DMS153 (cell line): ENCODE measurements around the gene TXNRD3.
"Not testable (repeated sequence)": the region's sequence is repeated elsewhere in the genome, so short reads cannot be mapped to it uniquely, and the experiment has no call there.

Source experiments
- DNase-seq: peaks from one replicate; lab custom pipeline; 2025; lab: John Stamatoyannopoulos, UW

Gene TXNRD3

GRCh38 chr3:126646674-126647073 is 8.2 kb downstream of the TXNRD3 start:
- DNase-seq = no peak

- DNase-seq = no peak
Observed at GRCh38 chr3:126644615-126645014, 10.3 kb downstream of the TXNRD3 start.

GRCh38 chr3:126638790-126639189 is 16.1 kb downstream of the TXNRD3 start:
- DNase-seq = no peak

- no peak for DNase-seq
Observed at GRCh38 chr3:126636436-126636835, 18.5 kb downstream of the TXNRD3 start.

- no peak for DNase-seq
Observed at GRCh38 chr3:126634803-126635202, 20.1 kb downstream of the TXNRD3 start.

GRCh38 chr3:126630020-126630419 is 24.9 kb downstream of the TXNRD3 start:
- DNase-seq = no peak

- not testable (repeated sequence) for DNase-seq
Observed at GRCh38 chr3:126625735-126626134, 29.2 kb downstream of the TXNRD3 start.

GRCh38 chr3:126622694-126623093 is 32.2 kb downstream of the TXNRD3 start:
- no peak for DNase-seq

GRCh38 chr3:126621627-126622345 is 33.1 kb downstream of the TXNRD3 start:
- DNase-seq = no peak

- DNase-seq = no peak
Observed at GRCh38 chr3:126621171-126621570, 33.8 kb downstream of the TXNRD3 start.

- no peak for DNase-seq
Observed at GRCh38 chr3:126620738-126621137, 34.2 kb downstream of the TXNRD3 start.

- DNase-seq = no peak
Observed at GRCh38 chr3:126618760-126619159, 36.2 kb downstream of the TXNRD3 start.

- DNase-seq = no peak
Observed at GRCh38 chr3:126618021-126618420, 36.9 kb downstream of the TXNRD3 start.

GRCh38 chr3:126617571-126617970 is 37.4 kb downstream of the TXNRD3 start:
- no peak for DNase-seq

GRCh38 chr3:126616931-126617330 is 38.0 kb downstream of the TXNRD3 start:
- DNase-seq = no peak

- DNase-seq = no peak
Observed at GRCh38 chr3:126613479-126614188, 41.3 kb downstream of the TXNRD3 start.

- DNase-seq = no peak
Observed at GRCh38 chr3:126612479-126613205, 42.3 kb downstream of the TXNRD3 start.

- no peak for DNase-seq
Observed at GRCh38 chr3:126609909-126610308, 45.0 kb downstream of the TXNRD3 start.

GRCh38 chr3:126607214-126607908 is 47.6 kb downstream of the TXNRD3 start:
- DNase-seq = no peak

GRCh38 chr3:126606001-126606400 is 48.9 kb downstream of the TXNRD3 start:
- no peak for DNase-seq

- no peak for DNase-seq
Observed at GRCh38 chr3:126604691-126605090, 50.2 kb downstream of the TXNRD3 start.

GRCh38 chr3:126599101-126599500 is 55.8 kb downstream of the TXNRD3 start:
- DNase-seq = no peak
